ENCODE measurements around the gene TRPV2. TPM values are rescaled to one million over a fixed set of nuclear protein-coding genes. Genes with fewer than 3 reads are reported as not detected.

TRPV2 gene
- total RNA-seq, 1 experiment from 2014 or later = 0.41 TPM

DNA sequence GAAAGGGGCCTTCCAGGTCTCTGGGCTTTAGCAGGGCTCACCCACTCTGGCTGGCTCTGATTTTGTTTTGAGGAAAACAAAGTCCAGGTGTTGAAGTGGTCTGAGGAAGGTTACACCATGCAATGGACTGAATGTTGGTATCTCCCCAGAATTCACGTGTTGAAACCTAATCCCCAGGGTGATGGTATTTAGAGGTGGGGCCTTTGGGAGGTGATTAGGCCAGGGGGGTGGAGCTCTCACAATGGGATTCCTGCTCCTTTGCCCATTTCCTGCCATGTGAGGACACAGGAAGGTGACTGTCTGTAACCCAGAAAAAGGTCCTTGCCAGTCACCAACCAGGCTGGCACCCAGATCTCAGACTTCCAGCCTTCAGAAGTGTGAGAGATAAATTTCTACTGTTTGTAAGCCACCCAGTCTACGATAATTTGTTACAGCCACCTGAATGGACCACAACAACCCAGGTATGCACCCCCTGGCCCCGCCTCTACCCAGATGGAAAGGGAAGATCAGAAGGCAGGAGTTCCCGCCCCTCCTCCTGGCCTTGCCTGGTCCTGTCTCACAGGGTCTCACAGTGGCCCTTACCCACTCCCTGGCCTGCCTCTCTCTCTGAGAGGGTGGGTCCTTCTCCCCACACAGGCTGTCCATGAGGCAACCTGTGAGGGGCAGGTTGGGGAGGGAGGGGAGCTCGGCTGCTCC, 44.6 kb downstream of the TRPV2 start:
- no TSS peak for BruUV-seq (replicated peaks)
- H3K36me3 Mint-ChIP-seq (ENCODE audit: insufficient read depth, unreplicated experiment) = peaks cover 15% of the 10 kb centered on the region
- intact Hi-C loops (cut with micrococcal nuclease; ENCODE audit: unreplicated experiment) = no loop called here

DNA sequence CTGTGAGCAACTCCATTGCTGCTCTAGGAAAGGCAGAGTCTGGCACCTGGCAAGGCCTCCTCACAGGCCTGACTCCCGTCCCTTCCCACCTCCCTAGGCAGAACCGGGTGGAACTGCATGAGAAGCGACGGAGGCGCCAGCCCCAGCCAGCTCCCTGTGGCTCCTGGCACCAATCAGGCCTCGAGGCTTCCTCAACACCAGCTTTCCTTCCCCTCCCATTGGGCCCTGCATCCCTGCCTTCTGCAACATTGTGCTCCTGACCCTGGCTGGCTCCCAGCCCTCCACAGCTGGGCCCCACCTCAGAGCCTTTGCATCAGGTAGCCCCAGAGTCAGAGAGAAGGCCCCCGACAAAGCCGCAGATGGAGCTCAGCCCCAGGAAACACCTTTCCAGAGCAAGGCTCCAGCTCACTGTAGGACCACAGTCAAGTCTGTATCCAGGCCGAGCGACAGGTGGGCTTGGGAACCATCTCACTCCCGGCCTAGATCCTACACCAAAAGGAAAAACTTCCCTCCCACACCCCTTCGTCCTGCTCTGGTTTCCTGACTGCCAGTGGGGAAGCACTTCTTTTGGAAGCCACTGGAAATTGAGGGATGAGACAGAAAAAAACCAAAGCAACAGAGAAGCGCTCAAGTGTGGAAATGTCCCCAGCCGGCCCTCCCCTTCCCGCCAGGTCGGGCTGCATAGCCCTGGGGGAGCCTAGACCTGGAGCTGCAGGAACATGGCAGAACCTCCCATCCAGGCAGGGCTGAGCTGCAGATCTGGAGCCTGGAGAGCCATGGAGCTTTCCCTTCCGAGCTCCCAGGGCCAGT, 45.6 kb downstream of the TRPV2 start:
- BruUV-seq (replicated peaks) = no TSS peak
- Mint-ChIP-seq H3K27me3 (ENCODE audit: insufficient read depth, unreplicated experiment) (no peaks in the 10 kb centered on the region), H3K36me3 (ENCODE audit: insufficient read depth, unreplicated experiment) (peaks cover 15% of the 10 kb centered on the region), H3K4me3 (ENCODE audit: unreplicated experiment) (no peak overlapping the region), H3K9me3 (ENCODE audit: unreplicated experiment) (no peaks in the 10 kb centered on the region), H3K27ac (ENCODE audit: unreplicated experiment) (no peak overlapping the region), H3K4me1 (ENCODE audit: low read depth, unreplicated experiment) (no peaks in the 10 kb centered on the region)
- Histone ChIP-seq H3K36me3 (ENCODE audit: control insufficient read depth, insufficient read depth, low read length) (no peaks in the 10 kb centered on the region), H3K27me3 (replicated peaks; ENCODE audit: control insufficient read depth, insufficient read depth, low read length) (no peaks in the 10 kb centered on the region), H3K4me1 (peaks cover 24% of the 10 kb centered on the region), H3K4me3 (ENCODE audit: low read depth, low read length) (no peak overlapping the region), H3K9me3 (no peaks in the 10 kb centered on the region)
- ChIA-PET POLR2A (no interaction called here), CTCF (no interaction called here)
- TF ChIP-seq, protein P1, sequence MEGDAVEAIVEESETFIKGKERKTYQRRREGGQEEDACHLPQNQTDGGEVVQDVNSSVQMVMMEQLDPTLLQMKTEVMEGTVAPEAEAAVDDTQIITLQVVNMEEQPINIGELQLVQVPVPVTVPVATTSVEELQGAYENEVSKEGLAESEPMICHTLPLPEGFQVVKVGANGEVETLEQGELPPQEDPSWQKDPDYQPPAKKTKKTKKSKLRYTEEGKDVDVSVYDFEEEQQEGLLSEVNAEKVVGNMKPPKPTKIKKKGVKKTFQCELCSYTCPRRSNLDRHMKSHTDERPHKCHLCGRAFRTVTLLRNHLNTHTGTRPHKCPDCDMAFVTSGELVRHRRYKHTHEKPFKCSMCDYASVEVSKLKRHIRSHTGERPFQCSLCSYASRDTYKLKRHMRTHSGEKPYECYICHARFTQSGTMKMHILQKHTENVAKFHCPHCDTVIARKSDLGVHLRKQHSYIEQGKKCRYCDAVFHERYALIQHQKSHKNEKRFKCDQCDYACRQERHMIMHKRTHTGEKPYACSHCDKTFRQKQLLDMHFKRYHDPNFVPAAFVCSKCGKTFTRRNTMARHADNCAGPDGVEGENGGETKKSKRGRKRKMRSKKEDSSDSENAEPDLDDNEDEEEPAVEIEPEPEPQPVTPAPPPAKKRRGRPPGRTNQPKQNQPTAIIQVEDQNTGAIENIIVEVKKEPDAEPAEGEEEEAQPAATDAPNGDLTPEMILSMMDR (IDR thresholded peaks at IDR 0.05; ENCODE audit: insufficient read depth in 1 of 2, low read depth in 1 of 2, low read length in 1 of 2, severe bottlenecking in 1 of 2, unreplicated experiment in 1 of 2) = no peak
- DNase-seq = no peak
- intact Hi-C loops (cut with micrococcal nuclease; ENCODE audit: unreplicated experiment) = no loop called here

More for the DNA sequence above, 44.6 kb downstream of the TRPV2 start:
- POLR2A ChIA-PET = no interaction called here
- no peak for DNase-seq
- Mint-ChIP-seq H3K4me3 (ENCODE audit: unreplicated experiment) (no peak overlapping the region), H3K27ac (ENCODE audit: unreplicated experiment) (no peak overlapping the region), H3K27me3 (ENCODE audit: insufficient read depth, unreplicated experiment) (no peaks in the 10 kb centered on the region), H3K9me3 (ENCODE audit: unreplicated experiment) (no peaks in the 10 kb centered on the region), H3K4me1 (ENCODE audit: low read depth, unreplicated experiment) (no peaks in the 10 kb centered on the region)
- H3K4me1 ChIP-seq = peaks cover 14% of the 10 kb centered on the region
- no peaks in the 10 kb centered on the region for H3K9me3 ChIP-seq
- H3K27me3 ChIP-seq (replicated peaks; ENCODE audit: control insufficient read depth, insufficient read depth, low read length) = no peaks in the 10 kb centered on the region
- no peaks in the 10 kb centered on the region for H3K36me3 ChIP-seq (ENCODE audit: control insufficient read depth, insufficient read depth, low read length)
- H3K4me3 ChIP-seq (ENCODE audit: low read depth, low read length) = no peak overlapping the region
- CTCF ChIA-PET = no interaction called here
- TF ChIP-seq, protein P1 (IDR thresholded peaks at IDR 0.05; ENCODE audit: insufficient read depth in 1 of 2, low read depth in 1 of 2, low read length in 1 of 2, severe bottlenecking in 1 of 2, unreplicated experiment in 1 of 2) = no peak

DNA sequence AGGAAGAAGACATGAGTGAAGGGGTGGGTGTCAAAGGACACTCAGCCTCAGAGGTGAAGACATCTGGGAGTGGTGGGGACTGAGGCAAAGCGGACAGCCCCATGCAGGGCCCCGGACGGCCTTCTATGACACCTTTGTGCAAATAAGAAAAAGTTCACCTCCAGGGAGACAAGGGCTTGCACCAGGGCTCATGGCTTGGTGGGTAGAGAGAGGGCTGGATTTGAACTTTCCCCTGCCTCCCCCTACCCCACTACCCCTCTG, 46.2 kb downstream of the TRPV2 start:
- BruUV-seq (replicated peaks) = no TSS peak
- ChIA-PET POLR2A (no interaction called here), CTCF (no interaction called here)
- Histone ChIP-seq H3K36me3 (ENCODE audit: control insufficient read depth, insufficient read depth, low read length) (no peaks in the 10 kb centered on the region), H3K27me3 (replicated peaks; ENCODE audit: control insufficient read depth, insufficient read depth, low read length) (no peaks in the 10 kb centered on the region), H3K4me1 (peaks cover 26% of the 10 kb centered on the region), H3K4me3 (ENCODE audit: low read depth, low read length) (no peak overlapping the region), H3K9me3 (no peaks in the 10 kb centered on the region)
- TF ChIP-seq, protein P1 (IDR thresholded peaks at IDR 0.05; ENCODE audit: insufficient read depth in 1 of 2, low read depth in 1 of 2, low read length in 1 of 2, severe bottlenecking in 1 of 2, unreplicated experiment in 1 of 2) = no peak
- Mint-ChIP-seq H3K4me3 (ENCODE audit: unreplicated experiment) (no peak overlapping the region), H3K27me3 (ENCODE audit: insufficient read depth, unreplicated experiment) (no peaks in the 10 kb centered on the region), H3K4me1 (ENCODE audit: low read depth, unreplicated experiment) (no peaks in the 10 kb centered on the region), H3K27ac (ENCODE audit: unreplicated experiment) (no peak overlapping the region), H3K9me3 (ENCODE audit: unreplicated experiment) (no peaks in the 10 kb centered on the region), H3K36me3 (ENCODE audit: insufficient read depth, unreplicated experiment) (peaks cover 12% of the 10 kb centered on the region)
- no peak for DNase-seq
- intact Hi-C loops (cut with micrococcal nuclease; ENCODE audit: unreplicated experiment) = no loop called here
